ENCODE results near the gene RNF214. TPM values are rescaled to one million over a fixed set of nuclear protein-coding genes. Genes with fewer than 3 reads are reported as not detected.

Gene RNF214
- total and polyA plus RNA-seq, 2 experiments from 2014 or later: 12.5 to 27.0 TPM

GRCh38 chr11:117199916-117200812 is 32.3 kb upstream of the RNF214 start:
- H4K20me1 ChIP-seq (ENCODE audit: insufficient read depth, poor library complexity, severe bottlenecking): no peaks in the 10 kb centered on the region
- H3K36me3 ChIP-seq (replicated peaks; ENCODE audit: insufficient read depth, low read depth): no peaks in the 10 kb centered on the region
- no peaks in the 10 kb centered on the region for H3K9me3 ChIP-seq (ENCODE audit: low read depth)
- peak overlapping the region; percentile 71 for H3K4me2 ChIP-seq
- no peak for DNase-seq (ENCODE audit: low spot score)
- peaks cover 18% of the 10 kb centered on the region for H3K4me1 ChIP-seq (ENCODE audit: insufficient read depth)
- H3K4me3 ChIP-seq: no peak overlapping the region
- no peaks in the 10 kb centered on the region for H3K9me2 ChIP-seq (replicated peaks; ENCODE audit: insufficient read depth)
- H3K27ac ChIP-seq: peak overlapping the region; percentile 83
- H3K27me3 ChIP-seq: no peaks in the 10 kb centered on the region
- no peak overlapping the region for H2AFZ ChIP-seq
- 67% methylated on average over 12 of the region's 13 CpGs for WGBS (ENCODE audit: low lambda C conversion rate, missing lambda C conversion rate)
- TF ChIP-seq CTCF (IDR thresholded peaks at IDR 0.05; ENCODE audit: poor library complexity) (no peak), EZH2phosphoT487 (IDR thresholded peaks at IDR 0.05; ENCODE audit: low read depth, severe bottlenecking, unreplicated experiment) (no peak), EZH2 (IDR thresholded peaks at IDR 0.05; ENCODE audit: borderline replicate concordance) (no peak)
- no peaks in the 10 kb centered on the region for H3K79me2 ChIP-seq

GRCh38 chr11:117200813-117201657 is 31.4 kb upstream of the RNF214 start:
- TF ChIP-seq CTCF (IDR thresholded peaks at IDR 0.05; ENCODE audit: poor library complexity) (no peak), EZH2phosphoT487 (IDR thresholded peaks at IDR 0.05; ENCODE audit: low read depth, severe bottlenecking, unreplicated experiment) (no peak), EZH2 (IDR thresholded peaks at IDR 0.05; ENCODE audit: borderline replicate concordance) (no peak)
- Histone ChIP-seq H3K4me2 (peak overlapping the region; percentile 71), H3K4me3 (no peak overlapping the region), H3K9me3 (ENCODE audit: low read depth) (no peaks in the 10 kb centered on the region), H2AFZ (no peak overlapping the region), H4K20me1 (ENCODE audit: insufficient read depth, poor library complexity, severe bottlenecking) (no peaks in the 10 kb centered on the region), H3K36me3 (replicated peaks; ENCODE audit: insufficient read depth, low read depth) (no peaks in the 10 kb centered on the region), H3K9me2 (replicated peaks; ENCODE audit: insufficient read depth) (no peaks in the 10 kb centered on the region), H3K79me2 (no peaks in the 10 kb centered on the region), H3K27ac (no peak overlapping the region), H3K27me3 (no peaks in the 10 kb centered on the region), H3K4me1 (ENCODE audit: insufficient read depth) (peaks cover 18% of the 10 kb centered on the region)
- 88% methylated on average over 12 of the region's 12 CpGs for WGBS (ENCODE audit: low lambda C conversion rate, missing lambda C conversion rate)
- no peak for DNase-seq (ENCODE audit: low spot score)

GRCh38 chr11:117201658-117202305 is 30.7 kb upstream of the RNF214 start:
- no peak overlapping the region for H2AFZ ChIP-seq
- H3K9me3 ChIP-seq (ENCODE audit: low read depth): no peaks in the 10 kb centered on the region
- no peak overlapping the region for H3K4me3 ChIP-seq
- H3K4me2 ChIP-seq: no peak overlapping the region
- no peaks in the 10 kb centered on the region for H3K79me2 ChIP-seq
- no peaks in the 10 kb centered on the region for H3K27me3 ChIP-seq
- 87% methylated on average over 14 of the region's 14 CpGs for WGBS (ENCODE audit: low lambda C conversion rate, missing lambda C conversion rate)
- H3K4me1 ChIP-seq (ENCODE audit: insufficient read depth): peaks cover 18% of the 10 kb centered on the region
- H4K20me1 ChIP-seq (ENCODE audit: insufficient read depth, poor library complexity, severe bottlenecking): no peaks in the 10 kb centered on the region
- DNase-seq (ENCODE audit: low spot score): no peak
- H3K27ac ChIP-seq: no peak overlapping the region
- no peaks in the 10 kb centered on the region for H3K9me2 ChIP-seq (replicated peaks; ENCODE audit: insufficient read depth)
- no peak for TF ChIP-seq CTCF (IDR thresholded peaks at IDR 0.05; ENCODE audit: poor library complexity)
- no peak for TF ChIP-seq EZH2phosphoT487 (IDR thresholded peaks at IDR 0.05; ENCODE audit: low read depth, severe bottlenecking, unreplicated experiment)
- no peak for TF ChIP-seq EZH2 (IDR thresholded peaks at IDR 0.05; ENCODE audit: borderline replicate concordance)
- no peaks in the 10 kb centered on the region for H3K36me3 ChIP-seq (replicated peaks; ENCODE audit: insufficient read depth, low read depth)

All from hepatocyte (in vitro differentiated cells).